WTC11 (cell line): ENCODE data around the gene TIMM8B. TPM values are rescaled to one million over a fixed set of nuclear protein-coding genes. Genes with fewer than 3 reads are reported as not detected.

Experiments used
- ATAC-seq: fragments of 200-7000 bp; cut with Tn5 transposase; 2 replicates; pipeline ENCODE4 v1.10.0; 2021; ENCODE audit warnings: mild to moderate bottlenecking, moderate library complexity
- CTCF ChIA-PET: fragments of 300-600 bp; sonication (Branson Sonifier 250); formaldehyde crosslinking; loops from one replicate; lab custom pipeline; 2021; ENCODE audit warnings: antibody characterized with exemption; lab: Charles Lee
- POLR2A ChIA-PET: fragments of 350-600 bp; sonication (Branson Sonifier 250); formaldehyde crosslinking; loops from one replicate; lab custom pipeline; 2021; ENCODE audit warnings: antibody characterized with exemption; lab: Charles Lee
- DNase-seq: peaks from one replicate; pipeline ENCODE4 v3.0.0; 2021; ENCODE audit warnings: low spot score
- H3K27ac Mint-ChIP-seq: 2 replicates; pipeline ENCODE4 v1.8.0; 2021; ENCODE audit warnings: mixed read lengths
- H3K27me3 Mint-ChIP-seq: 2 replicates; pipeline ENCODE4 v1.8.0; 2021; ENCODE audit warnings: low read depth, mild to moderate bottlenecking, moderate library complexity, mixed read lengths
- H3K36me3 Mint-ChIP-seq: 2 replicates; pipeline ENCODE4 v1.8.0; 2021; ENCODE audit warnings: mixed read lengths
- H3K4me1 Mint-ChIP-seq: 2 replicates; pipeline ENCODE4 v1.8.0; 2022; ENCODE audit warnings: mixed read lengths
- H3K4me3 Mint-ChIP-seq: 2 replicates; pipeline ENCODE4 v1.8.0; 2021; ENCODE audit warnings: mild to moderate bottlenecking, moderate library complexity, mixed read lengths
- H3K9me3 Mint-ChIP-seq: 2 replicates; pipeline ENCODE4 v1.8.0; 2021; ENCODE audit warnings: mixed read lengths
- ATF1 ChIP-seq: sonication (generic); formaldehyde crosslinking; IDR thresholded peaks from 2 replicates; pipeline ENCODE4 v1.8.1; 2023; ENCODE audit warnings: mild to moderate bottlenecking, moderate library complexity, missing genetic modification reagents
- FOXK1 ChIP-seq: sonication (generic); formaldehyde crosslinking; IDR thresholded peaks from 2 replicates; pipeline ENCODE4 v1.8.0; 2022; ENCODE audit warnings: mild to moderate bottlenecking, moderate library complexity, missing genetic modification reagents
- JUN ChIP-seq: sonication (generic); formaldehyde crosslinking; IDR thresholded peaks from 2 replicates; pipeline ENCODE4 v1.8.0; 2023; ENCODE audit warnings: mild to moderate bottlenecking, missing genetic modification reagents
- NFE2L1 ChIP-seq: sonication (generic); formaldehyde crosslinking; IDR thresholded peaks from 2 replicates; pipeline ENCODE4 v1.8.1; 2023; ENCODE audit warnings: missing genetic modification reagents
- NR3C1 ChIP-seq: sonication (generic); formaldehyde crosslinking; conservative IDR thresholded peaks from 2 replicates; pipeline ENCODE4 v1.8.1; 2023; ENCODE audit warnings: low read depth, mild to moderate bottlenecking, missing genetic modification reagents
- OVOL2 ChIP-seq: fragments of 250-450 bp; sonication (Bioruptor Pico); IDR thresholded peaks from 2 replicates; pipeline ENCODE4 v1.9.0; 2021; ENCODE audit warnings: mild to moderate bottlenecking, borderline replicate concordance
- RORB ChIP-seq: fragments of 250-450 bp; sonication (Bioruptor Pico); IDR thresholded peaks from 2 replicates; pipeline ENCODE4 v1.9.0; 2021; ENCODE audit warnings: mild to moderate bottlenecking
- SMAD3 ChIP-seq: sonication (generic); formaldehyde crosslinking; IDR thresholded peaks from 2 replicates; pipeline ENCODE4 v1.8.0; 2022; ENCODE audit warnings: missing genetic modification reagents, mild to moderate bottlenecking, borderline replicate concordance
- SMAD4 ChIP-seq: sonication (generic); formaldehyde crosslinking; IDR thresholded peaks from 2 replicates; pipeline ENCODE4 v1.8.0; 2022; ENCODE audit warnings: mild to moderate bottlenecking, missing genetic modification reagents
- ZNF138 ChIP-seq: sonication (generic); formaldehyde crosslinking; conservative IDR thresholded peaks from 2 replicates; pipeline ENCODE4 v1.8.1; 2022; ENCODE audit warnings: mild to moderate bottlenecking, moderate library complexity, missing genetic modification reagents
- ZNF232 ChIP-seq: sonication (generic); formaldehyde crosslinking; IDR thresholded peaks from 2 replicates; pipeline ENCODE4 v1.8.0; 2022; ENCODE audit warnings: mild to moderate bottlenecking, missing genetic modification reagents
- ZNF263 ChIP-seq: sonication (generic); formaldehyde crosslinking; IDR thresholded peaks from 2 replicates; pipeline ENCODE4 v1.8.1; 2022; ENCODE audit warnings: low read depth, mild to moderate bottlenecking, moderate library complexity, missing genetic modification reagents
- ZNF423 ChIP-seq: fragments of 250-450 bp; sonication (Bioruptor Pico); IDR thresholded peaks from 2 replicates; pipeline ENCODE4 v2.1.2; 2022; ENCODE audit warnings: mild to moderate bottlenecking, moderate library complexity
- total RNA-seq: library from RNA; stranded (reverse); gene quantifications from 3 replicates; pipeline ENCODE4 v1.2.3, GENCODE V29; 2021
- TF ChIP-seq, protein P1 (sequence below): sonication (generic); formaldehyde crosslinking; IDR thresholded peaks from 2 replicates; pipeline ENCODE4 v1.8.0; 2022; ENCODE audit warnings: mild to moderate bottlenecking, missing genetic modification reagents
- TF ChIP-seq, protein P2 (sequence below): sonication (generic); formaldehyde crosslinking; IDR thresholded peaks from 2 replicates; pipeline ENCODE4 v1.8.0; 2022; ENCODE audit warnings: mild to moderate bottlenecking, missing genetic modification reagents
- TF ChIP-seq, protein P3 (sequence below): fragments of 250-450 bp; sonication (Bioruptor Pico); IDR thresholded peaks from 2 replicates; pipeline ENCODE4 v1.9.0; 2021; ENCODE audit warnings: moderate library complexity, mild to moderate bottlenecking, inconsistent platforms, borderline replicate concordance
- TF ChIP-seq, protein P4 (sequence below): sonication (generic); formaldehyde crosslinking; IDR thresholded peaks from 2 replicates; pipeline ENCODE4 v1.8.1; 2023; ENCODE audit warnings: mild to moderate bottlenecking, missing genetic modification reagents
- TF ChIP-seq, protein P5 (sequence below): sonication (generic); formaldehyde crosslinking; IDR thresholded peaks from 2 replicates; pipeline ENCODE4 v1.8.1; 2022; ENCODE audit warnings: low read depth, mild to moderate bottlenecking, moderate library complexity, missing genetic modification reagents, borderline replicate concordance
- TF ChIP-seq, protein P6 (sequence below): fragments of 250-450 bp; sonication (Bioruptor Pico); IDR thresholded peaks from 2 replicates; pipeline ENCODE4 v1.9.0; 2021; ENCODE audit warnings: mild to moderate bottlenecking

Gene TIMM8B
- total RNA-seq, 1 experiment from 2014 or later = 88.2 TPM

DNA sequence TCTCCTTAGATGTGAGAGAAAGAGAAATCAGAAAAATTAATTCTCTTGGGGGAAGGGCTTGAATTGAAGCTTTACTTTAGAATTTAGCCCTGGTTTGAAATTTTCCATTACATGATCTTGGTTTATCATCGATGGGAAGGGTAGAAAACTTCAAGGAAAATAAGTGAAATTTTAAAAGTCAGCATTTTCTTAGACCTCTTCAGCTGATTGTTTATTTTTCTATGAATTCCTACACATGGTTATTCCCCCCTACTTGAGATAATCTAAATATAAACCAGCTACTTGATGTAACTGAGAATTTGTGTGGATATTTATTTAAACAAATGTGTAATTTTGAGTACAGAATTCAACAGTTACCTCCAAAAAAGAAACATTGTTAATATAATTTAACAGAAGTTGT lies 23.6 kb downstream of the TIMM8B start:
- H3K4me3 Mint-ChIP-seq = no peak overlapping the region
- H3K9me3 Mint-ChIP-seq = no peaks in the 10 kb centered on the region
- H3K27me3 Mint-ChIP-seq = no peaks in the 10 kb centered on the region
- CTCF ChIA-PET = no interaction called here
- H3K36me3 Mint-ChIP-seq = peaks cover 31% of the 10 kb centered on the region
- TF ChIP-seq, protein P1, sequence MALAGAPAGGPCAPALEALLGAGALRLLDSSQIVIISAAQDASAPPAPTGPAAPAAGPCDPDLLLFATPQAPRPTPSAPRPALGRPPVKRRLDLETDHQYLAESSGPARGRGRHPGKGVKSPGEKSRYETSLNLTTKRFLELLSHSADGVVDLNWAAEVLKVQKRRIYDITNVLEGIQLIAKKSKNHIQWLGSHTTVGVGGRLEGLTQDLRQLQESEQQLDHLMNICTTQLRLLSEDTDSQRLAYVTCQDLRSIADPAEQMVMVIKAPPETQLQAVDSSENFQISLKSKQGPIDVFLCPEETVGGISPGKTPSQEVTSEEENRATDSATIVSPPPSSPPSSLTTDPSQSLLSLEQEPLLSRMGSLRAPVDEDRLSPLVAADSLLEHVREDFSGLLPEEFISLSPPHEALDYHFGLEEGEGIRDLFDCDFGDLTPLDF (CRISPR knock-in tag) = no peak
- no peak for TF ChIP-seq RORB (CRISPR knock-in tag)
- TF ChIP-seq, protein P2, sequence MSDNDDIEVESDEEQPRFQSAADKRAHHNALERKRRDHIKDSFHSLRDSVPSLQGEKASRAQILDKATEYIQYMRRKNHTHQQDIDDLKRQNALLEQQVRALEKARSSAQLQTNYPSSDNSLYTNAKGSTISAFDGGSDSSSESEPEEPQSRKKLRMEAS = no peak
- TF ChIP-seq, protein P3, sequence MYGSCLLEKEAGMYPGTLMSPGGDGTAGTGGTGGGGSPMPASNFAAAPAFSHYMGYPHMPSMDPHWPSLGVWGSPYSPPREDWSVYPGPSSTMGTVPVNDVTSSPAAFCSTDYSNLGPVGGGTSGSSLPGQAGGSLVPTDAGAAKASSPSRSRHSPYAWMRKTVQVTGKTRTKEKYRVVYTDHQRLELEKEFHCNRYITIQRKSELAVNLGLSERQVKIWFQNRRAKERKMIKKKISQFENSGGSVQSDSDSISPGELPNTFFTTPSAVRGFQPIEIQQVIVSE (CRISPR knock-in tag) = no peak
- TF ChIP-seq ZNF232 (CRISPR knock-in tag) = no peak
- TF ChIP-seq OVOL2 (CRISPR knock-in tag) = no peak
- no peak for TF ChIP-seq ZNF423 (CRISPR knock-in tag)
- TF ChIP-seq NR3C1 = no peak
- no peak for TF ChIP-seq ATF1 (CRISPR knock-in tag)
- TF ChIP-seq, protein P4, sequence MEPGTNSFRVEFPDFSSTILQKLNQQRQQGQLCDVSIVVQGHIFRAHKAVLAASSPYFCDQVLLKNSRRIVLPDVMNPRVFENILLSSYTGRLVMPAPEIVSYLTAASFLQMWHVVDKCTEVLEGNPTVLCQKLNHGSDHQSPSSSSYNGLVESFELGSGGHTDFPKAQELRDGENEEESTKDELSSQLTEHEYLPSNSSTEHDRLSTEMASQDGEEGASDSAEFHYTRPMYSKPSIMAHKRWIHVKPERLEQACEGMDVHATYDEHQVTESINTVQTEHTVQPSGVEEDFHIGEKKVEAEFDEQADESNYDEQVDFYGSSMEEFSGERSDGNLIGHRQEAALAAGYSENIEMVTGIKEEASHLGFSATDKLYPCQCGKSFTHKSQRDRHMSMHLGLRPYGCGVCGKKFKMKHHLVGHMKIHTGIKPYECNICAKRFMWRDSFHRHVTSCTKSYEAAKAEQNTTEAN = no peak
- TF ChIP-seq SMAD3 (CRISPR knock-in tag) = no peak
- TF ChIP-seq JUN (CRISPR knock-in tag) = no peak
- TF ChIP-seq, protein P5, sequence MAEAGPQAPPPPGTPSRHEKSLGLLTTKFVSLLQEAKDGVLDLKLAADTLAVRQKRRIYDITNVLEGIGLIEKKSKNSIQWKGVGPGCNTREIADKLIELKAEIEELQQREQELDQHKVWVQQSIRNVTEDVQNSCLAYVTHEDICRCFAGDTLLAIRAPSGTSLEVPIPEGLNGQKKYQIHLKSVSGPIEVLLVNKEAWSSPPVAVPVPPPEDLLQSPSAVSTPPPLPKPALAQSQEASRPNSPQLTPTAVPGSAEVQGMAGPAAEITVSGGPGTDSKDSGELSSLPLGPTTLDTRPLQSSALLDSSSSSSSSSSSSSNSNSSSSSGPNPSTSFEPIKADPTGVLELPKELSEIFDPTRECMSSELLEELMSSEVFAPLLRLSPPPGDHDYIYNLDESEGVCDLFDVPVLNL (CRISPR knock-in tag) = no peak
- POLR2A ChIA-PET = no interaction called here
- H3K4me1 Mint-ChIP-seq = no peaks in the 10 kb centered on the region
- DNase-seq = no peak
- H3K27ac Mint-ChIP-seq = no peak overlapping the region
- ATAC-seq = no peak

DNA sequence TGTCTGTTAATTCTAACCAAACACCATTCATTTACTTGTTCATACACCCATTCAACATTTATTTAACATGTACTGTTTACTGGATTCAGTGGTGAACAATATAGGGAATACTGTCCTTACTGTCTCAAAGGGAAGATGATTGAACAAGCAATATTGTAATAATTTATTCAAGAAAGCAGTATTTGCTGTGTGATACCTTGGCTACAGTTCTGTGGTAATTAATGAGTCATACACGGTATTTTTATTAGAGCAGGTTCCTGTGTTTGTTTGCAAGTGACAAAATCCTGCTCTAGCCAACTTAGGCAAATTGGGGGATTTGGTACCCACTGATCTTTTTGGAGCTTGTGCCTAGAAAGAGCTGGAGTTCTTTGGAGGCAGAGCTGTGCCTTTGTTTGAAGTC lies 28.5 kb downstream of the TIMM8B start:
- CTCF ChIA-PET = no interaction called here
- no peaks in the 10 kb centered on the region for H3K27me3 Mint-ChIP-seq
- no peaks in the 10 kb centered on the region for H3K9me3 Mint-ChIP-seq
- no peak overlapping the region for H3K27ac Mint-ChIP-seq
- no peak for DNase-seq
- no peaks in the 10 kb centered on the region for H3K4me1 Mint-ChIP-seq
- H3K36me3 Mint-ChIP-seq = peaks cover 55% of the 10 kb centered on the region
- no peak for TF ChIP-seq FOXK1 (CRISPR knock-in tag)
- TF ChIP-seq ZNF263 (CRISPR knock-in tag) = no peak
- TF ChIP-seq ZNF423 (CRISPR knock-in tag) = no peak
- no peak for TF ChIP-seq SMAD4 (CRISPR knock-in tag)
- TF ChIP-seq, protein P6, sequence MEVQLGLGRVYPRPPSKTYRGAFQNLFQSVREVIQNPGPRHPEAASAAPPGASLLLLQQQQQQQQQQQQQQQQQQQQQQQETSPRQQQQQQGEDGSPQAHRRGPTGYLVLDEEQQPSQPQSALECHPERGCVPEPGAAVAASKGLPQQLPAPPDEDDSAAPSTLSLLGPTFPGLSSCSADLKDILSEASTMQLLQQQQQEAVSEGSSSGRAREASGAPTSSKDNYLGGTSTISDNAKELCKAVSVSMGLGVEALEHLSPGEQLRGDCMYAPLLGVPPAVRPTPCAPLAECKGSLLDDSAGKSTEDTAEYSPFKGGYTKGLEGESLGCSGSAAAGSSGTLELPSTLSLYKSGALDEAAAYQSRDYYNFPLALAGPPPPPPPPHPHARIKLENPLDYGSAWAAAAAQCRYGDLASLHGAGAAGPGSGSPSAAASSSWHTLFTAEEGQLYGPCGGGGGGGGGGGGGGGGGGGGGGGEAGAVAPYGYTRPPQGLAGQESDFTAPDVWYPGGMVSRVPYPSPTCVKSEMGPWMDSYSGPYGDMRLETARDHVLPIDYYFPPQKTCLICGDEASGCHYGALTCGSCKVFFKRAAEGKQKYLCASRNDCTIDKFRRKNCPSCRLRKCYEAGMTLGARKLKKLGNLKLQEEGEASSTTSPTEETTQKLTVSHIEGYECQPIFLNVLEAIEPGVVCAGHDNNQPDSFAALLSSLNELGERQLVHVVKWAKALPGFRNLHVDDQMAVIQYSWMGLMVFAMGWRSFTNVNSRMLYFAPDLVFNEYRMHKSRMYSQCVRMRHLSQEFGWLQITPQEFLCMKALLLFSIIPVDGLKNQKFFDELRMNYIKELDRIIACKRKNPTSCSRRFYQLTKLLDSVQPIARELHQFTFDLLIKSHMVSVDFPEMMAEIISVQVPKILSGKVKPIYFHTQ = no peak
- no peak for TF ChIP-seq ZNF138 (CRISPR knock-in tag)
- TF ChIP-seq NFE2L1 (CRISPR knock-in tag) = no peak
- no peak for ATAC-seq
- H3K4me3 Mint-ChIP-seq = no peak overlapping the region
- POLR2A ChIA-PET = no interaction called here
